Endothelial cell of umbilical vein (primary cell): ENCODE data around the gene LINC01488. TPM values are rescaled to one million over a fixed set of nuclear protein-coding genes. Genes with fewer than 3 reads are reported as not detected.

Experiments
- BruUV-seq: library from RNA; stranded (reverse); fragments of 400-500 nt; replicated peaks from 2 replicates; lab custom pipeline; 2021; lab: Mats Ljungman, UMichigan
- CTCF ChIA-PET: fragments of 300-600, 350-600 bp; sonication (Branson Sonifier 250); formaldehyde crosslinking; loops from one replicate; lab custom pipeline; 2021; ENCODE audit warnings: antibody characterized with exemption, inconsistent platforms; lab: Charles Lee
- POLR2A ChIA-PET: fragments of 300-600, 350-600 bp; sonication (Branson Sonifier 250); formaldehyde crosslinking; loops from one replicate; lab custom pipeline; 2021; ENCODE audit warnings: antibody characterized with exemption, inconsistent platforms; lab: Charles Lee
- DNase-seq: peaks from one replicate; pipeline ENCODE4 v3.0.0-alpha.2; 2011; ENCODE audit warnings: low read depth, low spot score
- FAIRE-seq: peaks from 2 replicates; lab custom pipeline; 2011; peaks lifted over from hg19 to GRCh38; lab: Jason Lieb, UNC
- H2AFZ ChIP-seq: 2 replicates; pipeline ENCODE4 v1.6.0; 2012; ENCODE audit warnings: low read depth, low read length, control low read depth, inconsistent platforms
- H3K27ac ChIP-seq: 2 replicates; pipeline ENCODE4 v1.5.1; 2011; ENCODE audit warnings: low read depth, mild to moderate bottlenecking, control low read depth, low read length, moderate library complexity; ENCODE audit not compliant: insufficient read depth
- H3K27me3 ChIP-seq, 2 experiments: 2 replicates each; pipeline versions ENCODE4 v1.6.0 to v1.6.1; 2011; ENCODE audit warnings: low read length in 2 of 2, mixed read lengths in 1 of 2; ENCODE audit not compliant: control insufficient read depth in 2 of 2, insufficient read depth in 2 of 2
- H3K36me3 ChIP-seq, 2 experiments: 2 replicates in 1 of 2; 3 replicates in 1 of 2; pipeline ENCODE4 v1.5.1; 2011; ENCODE audit warnings: low read length in 2 of 2, mild to moderate bottlenecking in 1 of 2, moderate library complexity in 1 of 2; ENCODE audit not compliant: control insufficient read depth in 2 of 2, insufficient read depth in 2 of 2; ENCODE audit errors: extremely low read depth in 1 of 2
- H3K4me1 ChIP-seq: 3 replicates; pipeline ENCODE4 v1.5.1; 2011; ENCODE audit warnings: mild to moderate bottlenecking, low read length; ENCODE audit not compliant: control insufficient read depth, insufficient read depth; ENCODE audit errors: extremely low read depth
- H3K4me2 ChIP-seq: 2 replicates; pipeline ENCODE4 v1.6.1; 2011; ENCODE audit warnings: low read length, control low read depth, mixed read lengths; ENCODE audit not compliant: insufficient read depth
- H3K4me3 ChIP-seq, 3 experiments: fragments of 200-600 bp in 1 of 3; sonication (generic), shearing (Covaris generic) in 1 of 3; replicated peaks in 1 of 3; 2 replicates each; pipeline ENCODE4 v1.5.1; 2011 to 2016; ENCODE audit warnings: control low read depth in 3 of 3, low read length in 3 of 3, mild to moderate bottlenecking in 2 of 3, inconsistent platforms in 1 of 3, low read depth in 1 of 3, moderate library complexity in 1 of 3; ENCODE audit not compliant: insufficient read depth in 1 of 3
- H3K79me2 ChIP-seq: 2 replicates; pipeline ENCODE4 v1.6.0; 2012; ENCODE audit warnings: low read length, inconsistent platforms; ENCODE audit not compliant: control insufficient read depth, insufficient read depth
- H3K9ac ChIP-seq: replicated peaks from 2 replicates; pipeline ENCODE3; 2011; ENCODE audit warnings: low read length, control low read depth; ENCODE audit not compliant: insufficient read depth; ENCODE audit errors: extremely low read depth
- H3K9me1 ChIP-seq: replicated peaks from 3 replicates; pipeline ENCODE4 v1.6.0; 2011; ENCODE audit warnings: mild to moderate bottlenecking, low read length; ENCODE audit not compliant: control insufficient read depth, insufficient read depth; ENCODE audit errors: extremely low read depth
- H3K9me3 ChIP-seq: replicated peaks from 2 replicates; pipeline ENCODE4 v1.5.1; 2012; ENCODE audit warnings: low read length, inconsistent platforms; ENCODE audit not compliant: control insufficient read depth, insufficient read depth
- H4K20me1 ChIP-seq: replicated peaks from 2 replicates; pipeline ENCODE3; 2011; ENCODE audit warnings: mild to moderate bottlenecking, low read length; ENCODE audit not compliant: control insufficient read depth, insufficient read depth; ENCODE audit errors: extremely low read depth
- FOS ChIP-seq: IDR thresholded peaks from 2 replicates; pipeline ENCODE4 v1.6.1; 2011; ENCODE audit warnings: mild to moderate bottlenecking, low read length, moderate library complexity, borderline replicate concordance; ENCODE audit not compliant: insufficient read depth
- GATA2 ChIP-seq: IDR thresholded peaks from 2 replicates; pipeline ENCODE4 v1.7.0; 2011; ENCODE audit warnings: low read depth, mild to moderate bottlenecking, moderate library complexity, mixed read lengths, low read length; ENCODE audit not compliant: insufficient read length, insufficient read depth
- MAX ChIP-seq: IDR thresholded peaks from 2 replicates; pipeline ENCODE4 v1.6.1; 2011; ENCODE audit not compliant: insufficient read depth, insufficient read length
- MYC ChIP-seq: IDR thresholded peaks from one replicate; pipeline ENCODE4 v1.6.1; 2011; ENCODE audit warnings: mild to moderate bottlenecking, low read depth, low read length
- POLR2AphosphoS5 ChIP-seq: IDR thresholded peaks from 2 replicates; pipeline ENCODE4 v1.6.1; 2012; ENCODE audit warnings: low read depth, mild to moderate bottlenecking, control low read depth, low read length, moderate library complexity; ENCODE audit not compliant: insufficient read depth
- dilution Hi-C: fragments of 300-500 bp; cut with MboI; formaldehyde crosslinking; loops from one replicate; pipeline ENCODE4 v1.15.0; 2019; ENCODE audit warnings: low sequenced_read_pairs; ENCODE audit not compliant: extremely low pct_ligation_motif_present
- intact Hi-C: fragments of 100-400 bp; cut with micrococcal nuclease; formaldehyde crosslinking; loops from one replicate; pipeline ENCODE4 v1.10.0; 2022
- polyA plus RNA-seq, 4 experiments: library from polyadenylated mRNA; depleted of rRNA in 3 of 4; stranded (reverse) in 3 of 4; unstranded in 1 of 4; fragments of >200 nt; gene quantifications; 2 replicates each; pipeline versions ENCODE4 v1.2.1 to v1.2.3, GENCODE V29; 2011 to 2012; ENCODE audit warnings: missing spikeins in 1 of 4
- total RNA-seq: library from RNA; stranded (reverse); gene quantifications from 2 replicates; pipeline ENCODE4 v1.2.3, GENCODE V29; 2021

LINC01488 gene
- total and polyA plus RNA-seq, 2 donors (not counting 3 experiments of a cell fraction or from before 2014, with no cell fraction given): not detected

GRCh38 chr11:69447786-69448185, 33.7 kb upstream of the LINC01488 start:
- ChIA-PET CTCF (interaction anchor here (1.0 to 3.5 kb wide), 9 partner anchors 12 to 346 kb away, joined by 3 to 14 read pairs (median 4); partner anchors contain the start of gene MYEOV), POLR2A (interaction anchor here (0.9 kb wide), 1 partner anchor 95 kb away, joined by 3 read pairs; no protein-coding TSS in a partner anchor)
- H3K4me3 ChIP-seq: no peak overlapping the region
- dilution Hi-C loops: no loop called here
- peaks cover 53% of the 10 kb centered on the region for H3K4me1 ChIP-seq
- H3K9ac ChIP-seq: no peak overlapping the region
- H4K20me1 ChIP-seq: no peaks in the 10 kb centered on the region
- H3K9me3 ChIP-seq: no peaks in the 10 kb centered on the region
- BruUV-seq: no TSS peak
- no peaks in the 10 kb centered on the region for H3K36me3 ChIP-seq
- H3K9me1 ChIP-seq: no peaks in the 10 kb centered on the region
- intact Hi-C loops: loop anchor here (2.0 kb wide), 1 partner anchor 347 kb away; no protein-coding TSS in a partner anchor
- no peaks in the 10 kb centered on the region for H3K27me3 ChIP-seq
- H3K4me2 ChIP-seq: no peak overlapping the region
- DNase-seq (peak; percentile 32), FAIRE-seq (peak; percentile 83)
- no peak overlapping the region for H2AFZ ChIP-seq
- H3K79me2 ChIP-seq: no peaks in the 10 kb centered on the region
- TF ChIP-seq FOS (peak; percentile 27), MAX (no peak), POLR2AphosphoS5 (no peak)
- no peak overlapping the region for H3K27ac ChIP-seq

- ChIA-PET CTCF (interaction anchor here (0.7 to 3.5 kb wide), 9 partner anchors 9 to 317 kb away, joined by 3 to 14 read pairs (median 4); partner anchors contain the start of gene MYEOV), POLR2A (interaction anchor here (1.1 kb wide), 1 partner anchor 23 kb away, joined by 3 read pairs; no protein-coding TSS in a partner anchor)
- no peaks in the 10 kb centered on the region for H4K20me1 ChIP-seq
- no peaks in the 10 kb centered on the region for H3K27me3 ChIP-seq
- TF ChIP-seq MYC (no peak), GATA2 (no peak), MAX (peak; percentile 59)
- intact Hi-C loops (loop anchor here (1.0 to 2.0 kb wide), 8 partner anchors 23 to 348 kb away; no protein-coding TSS in a partner anchor), dilution Hi-C loops (no loop called here)
- no peak overlapping the region for H3K9ac ChIP-seq
- no peaks in the 10 kb centered on the region for H3K36me3 ChIP-seq
- no peak overlapping the region for H2AFZ ChIP-seq
- peaks cover 46% of the 10 kb centered on the region for H3K4me1 ChIP-seq
- H3K27ac ChIP-seq: peak overlapping the region; percentile 98
- H3K4me2 ChIP-seq: no peak overlapping the region
- no peak overlapping the region for H3K4me3 ChIP-seq
- peak; percentile 12 for FAIRE-seq
- H3K9me1 ChIP-seq: no peaks in the 10 kb centered on the region
- BruUV-seq: no TSS peak
- H3K9me3 ChIP-seq: no peaks in the 10 kb centered on the region
- no peaks in the 10 kb centered on the region for H3K79me2 ChIP-seq
- DNase-seq: no peak
Observed at GRCh38 chr11:69448471-69449284, 32.8 kb upstream of the LINC01488 start.
